Measurements from ENCODE around the gene FANCM. TPM values are rescaled to one million over a fixed set of nuclear protein-coding genes. Genes with fewer than 3 reads are reported as not detected.
"Not testable (repeated sequence)": the region's sequence is repeated elsewhere in the genome, so short reads cannot be mapped to it uniquely, and the experiment has no call there.

The FANCM gene
- total and polyA plus RNA-seq, 12 donors = 2.1 to 20.9 (median 6.0) TPM

GRCh38 chr14:45210159-45210558 lies 74.4 kb downstream of the FANCM start:
- DNase-seq = no peak
- WGBS, 4 donors = 95 to 100% (median 98%) methylated on average over 1 of the region's 1 CpG
- Histone ChIP-seq H3K4me1 (replicated peaks in 1 of 2) (no peaks in the 10 kb centered on the region), H3K9me3 (replicated peaks in 1 of 3) (no peaks in the 10 kb centered on the region), H3K27me3 (no peaks in the 10 kb centered on the region), H3K27ac (no peak overlapping the region), H3K4me3 (no peak overlapping the region), H3K36me3 (replicated peaks in 1 of 2) (no peaks in the 10 kb centered on the region)
- intact Hi-C loops (cut with DNase I) = no loop called here
- TF ChIP-seq POLR2A (IDR thresholded peaks at IDR 0.05) = no peak
- TF ChIP-seq, protein P1, sequence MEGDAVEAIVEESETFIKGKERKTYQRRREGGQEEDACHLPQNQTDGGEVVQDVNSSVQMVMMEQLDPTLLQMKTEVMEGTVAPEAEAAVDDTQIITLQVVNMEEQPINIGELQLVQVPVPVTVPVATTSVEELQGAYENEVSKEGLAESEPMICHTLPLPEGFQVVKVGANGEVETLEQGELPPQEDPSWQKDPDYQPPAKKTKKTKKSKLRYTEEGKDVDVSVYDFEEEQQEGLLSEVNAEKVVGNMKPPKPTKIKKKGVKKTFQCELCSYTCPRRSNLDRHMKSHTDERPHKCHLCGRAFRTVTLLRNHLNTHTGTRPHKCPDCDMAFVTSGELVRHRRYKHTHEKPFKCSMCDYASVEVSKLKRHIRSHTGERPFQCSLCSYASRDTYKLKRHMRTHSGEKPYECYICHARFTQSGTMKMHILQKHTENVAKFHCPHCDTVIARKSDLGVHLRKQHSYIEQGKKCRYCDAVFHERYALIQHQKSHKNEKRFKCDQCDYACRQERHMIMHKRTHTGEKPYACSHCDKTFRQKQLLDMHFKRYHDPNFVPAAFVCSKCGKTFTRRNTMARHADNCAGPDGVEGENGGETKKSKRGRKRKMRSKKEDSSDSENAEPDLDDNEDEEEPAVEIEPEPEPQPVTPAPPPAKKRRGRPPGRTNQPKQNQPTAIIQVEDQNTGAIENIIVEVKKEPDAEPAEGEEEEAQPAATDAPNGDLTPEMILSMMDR (IDR thresholded peaks at IDR 0.05) = no peak

- no peak for DNase-seq
- H3K4me1 ChIP-seq (replicated peaks in 1 of 2) = no peaks in the 10 kb centered on the region
- no peaks in the 10 kb centered on the region for H3K36me3 ChIP-seq (replicated peaks in 1 of 2)
- no peak overlapping the region for H3K4me3 ChIP-seq
- intact Hi-C loops (cut with DNase I) = no loop called here
- no peaks in the 10 kb centered on the region for H3K27me3 ChIP-seq
- TF ChIP-seq, protein P1 (IDR thresholded peaks at IDR 0.05) = no peak
- no peak for TF ChIP-seq POLR2A (IDR thresholded peaks at IDR 0.05)
- H3K9me3 ChIP-seq (replicated peaks in 1 of 3) = no peaks in the 10 kb centered on the region
- 96 to 100% (median 100%) methylated on average over 1 of the region's 1 CpG for WGBS, 4 donors
- H3K27ac ChIP-seq = no peak overlapping the region
These were observed 75.6 kb downstream of the FANCM start for GRCh38 chr14:45211295-45211694.

DNA sequence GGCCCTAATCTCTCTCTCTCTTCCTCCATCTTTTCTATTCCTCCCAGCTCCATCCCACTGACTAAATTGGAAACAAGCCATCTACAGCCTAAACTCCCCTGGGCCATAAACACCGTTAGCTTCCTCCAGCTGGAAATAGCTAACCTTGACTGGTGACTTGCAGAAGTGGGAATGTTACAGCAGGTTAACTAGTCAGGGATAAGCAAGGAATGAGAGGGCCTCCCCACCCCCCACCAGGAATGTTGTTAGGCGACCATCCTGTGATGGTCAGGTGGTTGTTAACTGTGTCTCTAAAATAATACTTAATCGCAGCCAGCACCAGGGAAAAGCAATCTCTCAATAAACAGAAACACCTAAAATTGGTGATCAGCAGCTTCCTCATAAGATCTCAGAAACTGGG lies 76.5 kb downstream of the FANCM start:
- TF ChIP-seq, protein P1 (IDR thresholded peaks at IDR 0.05) = no peak
- no peak for TF ChIP-seq POLR2A (IDR thresholded peaks at IDR 0.05)

DNA sequence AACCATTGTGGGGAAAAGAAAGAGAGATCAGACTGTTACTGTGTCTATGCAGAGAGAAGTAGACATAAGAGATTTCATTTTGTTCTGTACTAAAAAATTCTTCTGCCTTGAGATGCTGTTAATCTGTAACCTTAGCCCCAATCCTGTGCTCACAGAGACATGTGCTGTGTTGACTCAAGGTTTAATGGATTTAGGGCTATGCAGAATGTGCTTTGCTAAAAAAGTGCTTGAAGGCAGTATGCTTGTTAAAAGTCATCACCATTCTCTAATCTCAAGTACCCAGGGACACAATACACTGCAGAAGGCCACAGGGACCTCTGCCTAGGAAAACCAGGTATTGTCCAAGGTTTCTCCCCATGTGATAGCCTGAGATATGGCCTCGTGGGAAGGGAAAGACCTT lies 78.0 kb downstream of the FANCM start:
- 43 to 75% (median 55%) methylated on average over 1 of the region's 1 CpG for WGBS, 4 donors
- DNase-seq; H3K4me1 ChIP-seq (replicated peaks in 1 of 2); H3K9me3 ChIP-seq (replicated peaks in 1 of 3); H3K27me3 ChIP-seq; H3K36me3 ChIP-seq (replicated peaks in 1 of 2); H3K4me3 ChIP-seq; intact Hi-C loops (cut with DNase I); H3K27ac ChIP-seq: not testable (repeated sequence)

More for the DNA sequence above, 76.5 kb downstream of the FANCM start:
- Histone ChIP-seq H3K27me3 (no peaks in the 10 kb centered on the region), H3K4me3 (no peak overlapping the region), H3K36me3 (replicated peaks in 1 of 2) (no peaks in the 10 kb centered on the region), H3K9me3 (replicated peaks in 1 of 3) (no peaks in the 10 kb centered on the region), H3K4me1 (replicated peaks in 1 of 2) (no peaks in the 10 kb centered on the region), H3K27ac (no peak overlapping the region)
- no peak for DNase-seq
- WGBS, 4 donors = 89 to 100% (median 94%) methylated on average over 2 to 3 of the region's 3 CpGs
- intact Hi-C loops (cut with DNase I) = no loop called here

DNA sequence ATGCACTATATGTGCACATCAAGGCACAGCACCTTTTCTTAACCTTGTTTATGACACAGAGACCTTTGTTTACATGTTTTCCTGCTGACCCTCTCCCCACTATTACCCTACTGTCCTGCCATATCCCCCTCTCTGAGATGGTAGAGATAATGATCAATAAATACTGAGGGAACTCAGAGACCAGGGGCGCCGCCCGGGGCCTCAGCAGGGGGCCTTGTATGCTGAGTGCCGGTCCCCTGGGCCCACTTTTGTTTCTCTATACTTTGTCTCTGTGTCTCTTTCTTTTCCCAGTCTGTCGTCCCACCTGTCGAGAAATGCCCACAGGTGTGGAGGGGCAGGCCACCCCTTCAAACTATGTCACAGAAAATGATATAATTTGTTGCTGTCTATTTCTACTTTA lies 78.6 kb downstream of the FANCM start:
- DNase-seq; H3K27me3 ChIP-seq; H3K36me3 ChIP-seq (replicated peaks in 1 of 2); H3K9me3 ChIP-seq (replicated peaks in 1 of 3); H3K4me1 ChIP-seq (replicated peaks in 1 of 2); H3K27ac ChIP-seq; intact Hi-C loops (cut with DNase I); H3K4me3 ChIP-seq: not testable (repeated sequence)
- 96 to 97% (median 96%) methylated on average over 6 of the region's 6 CpGs for WGBS, 4 donors
